A549 (cell line): ENCODE results near the gene PASD1. TPM values are rescaled to one million over a fixed set of nuclear protein-coding genes. Genes with fewer than 3 reads are reported as not detected.

ENCODE experiments used
- ATAC-seq, 2 experiments: fragments of 200-7000 bp in 1 of 2; fragments of >200 bp in 1 of 2; cut with Nextera tagmentation in 1 of 2; cut with Tn5 transposase in 1 of 2; 3 replicates each; pipeline versions ENCODE4 v1.8.0 to v1.9.1; 2018 to 2020; ENCODE audit warnings: mild to moderate bottlenecking in 1 of 2, moderate library complexity in 1 of 2
- CTCF ChIA-PET: fragments of 300-600 bp; sonication (Branson Sonifier 250); formaldehyde crosslinking; extraction: SDS; loops from one replicate; lab custom pipeline; 2021; ENCODE audit warnings: antibody characterized with exemption, inconsistent platforms; lab: Yijun Ruan, JAX
- POLR2A ChIA-PET: fragments of 350-600 bp; formaldehyde crosslinking; extraction: SDS; loops from one replicate; lab custom pipeline; 2021; ENCODE audit warnings: antibody characterized with exemption, inconsistent platforms; lab: Yijun Ruan, JAX
- DNase-seq, 2 experiments: peaks; one replicate each; pipeline versions ENCODE4 v3.0.0 to v3.0.0-alpha.2; 2011 to 2016; ENCODE audit warnings: low read depth in 1 of 2, low spot score in 1 of 2
- FAIRE-seq: peaks from 2 replicates; lab custom pipeline; 2011; peaks lifted over from hg19 to GRCh38; lab: Jason Lieb, UNC
- H3K27ac ChIP-seq, 2 experiments: fragments of >200 bp; sonication (Bioruptor Twin); formaldehyde crosslinking; 3 replicates each; pipeline ENCODE4 v1.5.1; 2016 to 2017
- H3K4me1 ChIP-seq: fragments of >200 bp; sonication (Bioruptor Twin); formaldehyde crosslinking; 3 replicates; pipeline ENCODE4 v1.6.1; 2016
- H3K4me2 ChIP-seq: fragments of >200 bp; sonication (Bioruptor Twin); formaldehyde crosslinking; 3 replicates; pipeline ENCODE4 v1.6.1; 2016
- H3K4me3 ChIP-seq: fragments of >200 bp; sonication (Bioruptor Twin); formaldehyde crosslinking; 3 replicates; pipeline ENCODE4 v1.5.1; 2016
- H3K9me3 ChIP-seq: fragments of >200 bp; sonication (Bioruptor Twin); formaldehyde crosslinking; 3 replicates; pipeline ENCODE4 v1.6.1; 2016
- BCL3 ChIP-seq: fragments of >200 bp; sonication (Bioruptor Twin); formaldehyde crosslinking; IDR thresholded peaks from 3 replicates; pipeline ENCODE4 v1.6.1; 2016
- CHD4 ChIP-seq: fragments of 200-600 bp; sonication (generic); IDR thresholded peaks from 2 replicates; pipeline ENCODE4 v1.6.1; 2016; ENCODE audit warnings: antibody characterized with exemption, mild to moderate bottlenecking, borderline replicate concordance
- CTCF ChIP-seq: fragments of >200 bp; sonication (Bioruptor Twin); formaldehyde crosslinking; IDR thresholded peaks from 3 replicates; pipeline ENCODE4 v1.5.1; 2016
- FOSB ChIP-seq: fragments of 250-450 bp; sonication (Bioruptor Pico); IDR thresholded peaks from 2 replicates; pipeline ENCODE4 v1.5.0; 2020; ENCODE audit warnings: mild to moderate bottlenecking, moderate library complexity
- FOXS1 ChIP-seq: fragments of 250-450 bp; sonication (Bioruptor Pico); IDR thresholded peaks from 2 replicates; pipeline ENCODE4 v1.5.0; 2020; ENCODE audit warnings: mild to moderate bottlenecking, moderate library complexity
- HDAC2 ChIP-seq: fragments of 200-600 bp; sonication (generic); IDR thresholded peaks from 2 replicates; pipeline ENCODE4 v1.6.1; 2016
- HES2 ChIP-seq: fragments of >200 bp; sonication (Bioruptor Twin); formaldehyde crosslinking; IDR thresholded peaks from 2 replicates; pipeline ENCODE4 v1.6.1; 2016
- JUNB ChIP-seq: fragments of >200 bp; sonication (Bioruptor Twin); formaldehyde crosslinking; IDR thresholded peaks from 2 replicates; pipeline ENCODE4 v1.6.1; 2016
- KDM1A ChIP-seq: fragments of 200-600 bp; sonication (generic); IDR thresholded peaks from 2 replicates; pipeline ENCODE4 v1.6.1; 2016; ENCODE audit warnings: low read depth, mild to moderate bottlenecking
- KDM5A ChIP-seq: fragments of 200-600 bp; sonication (generic); IDR thresholded peaks from 2 replicates; pipeline ENCODE4 v1.6.1; 2016; ENCODE audit warnings: antibody characterized with exemption, mild to moderate bottlenecking
- MAFK ChIP-seq: fragments of 450-650 bp; IDR thresholded peaks from 2 replicates; pipeline ENCODE4 v1.6.1; 2014; ENCODE audit not compliant: partially characterized antibody
- NFE2L2 ChIP-seq: fragments of 150-350 bp; conservative IDR thresholded peaks from 2 replicates; pipeline ENCODE4 v1.6.1; 2014; ENCODE audit warnings: low read length
- PHF8 ChIP-seq: fragments of 200-600 bp; sonication (generic); IDR thresholded peaks from 2 replicates; pipeline ENCODE4 v1.6.1; 2016; ENCODE audit warnings: low read depth, mild to moderate bottlenecking, antibody characterized with exemption, moderate library complexity, borderline replicate concordance
- RAD21 ChIP-seq, 2 experiments: fragments of >200 bp in 1 of 2; sonication (Bioruptor Twin) in 1 of 2; formaldehyde crosslinking in 1 of 2; IDR thresholded peaks in 1 of 2; conservative IDR thresholded peaks in 1 of 2; 2 replicates in 1 of 2; 3 replicates in 1 of 2; pipeline ENCODE4 v1.6.1; 2012 to 2018; ENCODE audit warnings: inconsistent platforms in 1 of 2
- RCOR1 ChIP-seq: fragments of 150-350 bp; IDR thresholded peaks from 2 replicates; pipeline ENCODE4 v1.6.1; 2014; ENCODE audit warnings: antibody characterized with exemption, low read length, low read depth
- RFX5 ChIP-seq: fragments of 450-650 bp; IDR thresholded peaks from 2 replicates; pipeline ENCODE4 v1.7.1; 2014; ENCODE audit warnings: antibody characterized with exemption, mild to moderate bottlenecking, moderate library complexity
- RNF2 ChIP-seq: fragments of 200-600 bp; sonication (generic); IDR thresholded peaks from 2 replicates; pipeline ENCODE4 v1.6.1; 2016; ENCODE audit warnings: low read depth, mild to moderate bottlenecking, antibody characterized with exemption, moderate library complexity, borderline replicate concordance
- SMC3 ChIP-seq: fragments of >200 bp; sonication (Bioruptor Twin); formaldehyde crosslinking; IDR thresholded peaks from 3 replicates; pipeline ENCODE4 v1.6.1; 2018; ENCODE audit warnings: inconsistent platforms
- TP53 ChIP-seq: fragments of 250-450 bp; sonication (Bioruptor Pico); IDR thresholded peaks from 2 replicates; pipeline ENCODE4 v1.5.0; 2021; ENCODE audit warnings: mild to moderate bottlenecking, moderate library complexity
- ZFP36 ChIP-seq: fragments of 450-650 bp; IDR thresholded peaks from 2 replicates; pipeline ENCODE4 v1.6.1; 2014; ENCODE audit warnings: borderline replicate concordance; ENCODE audit not compliant: partially characterized antibody
- WGBS: methylation state at CpG from one replicate; pipeline ENCODE4 v1.1.6; 2017; ENCODE audit errors: missing lambda C conversion rate; 5-methylcytosine and 5-hydroxymethylcytosine counted together
- polyA plus RNA-seq, 4 experiments: library from polyadenylated mRNA; depleted of rRNA in 3 of 4; stranded (reverse); fragments of >200 nt; fragmentation: RNase III in 1 of 4; extraction: RNeasy Plus Mini Kit Qiagen cat#74134 plus additional on column Dnase treatment in 1 of 4; gene quantifications; 2 replicates in 3 of 4; 3 replicates in 1 of 4; pipeline ENCODE4 v1.2.3, GENCODE V29; 2011 to 2017
- TF ChIP-seq, protein P1 (sequence below): IDR thresholded peaks from 2 replicates; pipeline ENCODE4 v1.6.1; 2012
- TF ChIP-seq, protein P2 (sequence below): fragments of 150-350 bp; IDR thresholded peaks from 2 replicates; pipeline ENCODE4 v1.6.1; 2014; ENCODE audit warnings: low read depth, mild to moderate bottlenecking, low read length

Gene PASD1
- polyA plus RNA-seq, 2 of the 4 experiments (the other 2 are of a cell fraction): not detected

- TF ChIP-seq PHF8 (no peak), RFX5 (no peak), BCL3 (no peak), MAFK (no peak), KDM1A (no peak), FOXS1 (CRISPR knock-in tag) (no peak), RAD21 (conservative IDR thresholded peaks at IDR 0.05 in 1 of 2, IDR thresholded peaks at IDR 0.05 in 1 of 2) (peak in 1 of 2 experiments; percentile 28; a peak in 1 of 5 replicates), HDAC2 (no peak), SMC3 (peak; percentile 20; the same call in 1 of the 3 replicates), TP53 (CRISPR knock-in tag) (no peak), CTCF (0 out of 3 replicates have a peak, but pooled peaks have one; percentile 13), JUNB (no peak), RNF2 (no peak), NFE2L2 (no peak), HES2 (no peak), KDM5A (no peak), RCOR1 (no peak), CHD4 (no peak)
- TF ChIP-seq, protein P1, sequence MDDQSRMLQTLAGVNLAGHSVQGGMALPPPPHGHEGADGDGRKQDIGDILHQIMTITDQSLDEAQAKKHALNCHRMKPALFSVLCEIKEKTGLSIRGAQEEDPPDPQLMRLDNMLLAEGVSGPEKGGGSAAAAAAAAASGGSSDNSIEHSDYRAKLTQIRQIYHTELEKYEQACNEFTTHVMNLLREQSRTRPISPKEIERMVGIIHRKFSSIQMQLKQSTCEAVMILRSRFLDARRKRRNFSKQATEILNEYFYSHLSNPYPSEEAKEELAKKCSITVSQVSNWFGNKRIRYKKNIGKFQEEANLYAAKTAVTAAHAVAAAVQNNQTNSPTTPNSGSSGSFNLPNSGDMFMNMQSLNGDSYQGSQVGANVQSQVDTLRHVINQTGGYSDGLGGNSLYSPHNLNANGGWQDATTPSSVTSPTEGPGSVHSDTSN: no peak
- Histone ChIP-seq H3K9me3 (no peaks in the 10 kb centered on the region), H3K4me2 (no peak overlapping the region), H3K27ac (no peak overlapping the region), H3K4me3 (no peak overlapping the region), H3K4me1 (no peaks in the 10 kb centered on the region)
- no peak for FAIRE-seq
- DNase-seq: peak; percentile 5 to 12
- POLR2A ChIA-PET: no interaction called here
- CTCF ChIA-PET: no interaction called here
- peak; percentile 50 to 89; a peak in 5 of 6 replicates for ATAC-seq
- WGBS: 71% methylated on average over 12 of the region's 24 CpGs
Observed at GRCh38 chrX:151722241-151722846, 158.9 kb downstream of the PASD1 start.

- ChIA-PET POLR2A (no interaction called here), CTCF (no interaction called here)
- TF ChIP-seq, protein P2, sequence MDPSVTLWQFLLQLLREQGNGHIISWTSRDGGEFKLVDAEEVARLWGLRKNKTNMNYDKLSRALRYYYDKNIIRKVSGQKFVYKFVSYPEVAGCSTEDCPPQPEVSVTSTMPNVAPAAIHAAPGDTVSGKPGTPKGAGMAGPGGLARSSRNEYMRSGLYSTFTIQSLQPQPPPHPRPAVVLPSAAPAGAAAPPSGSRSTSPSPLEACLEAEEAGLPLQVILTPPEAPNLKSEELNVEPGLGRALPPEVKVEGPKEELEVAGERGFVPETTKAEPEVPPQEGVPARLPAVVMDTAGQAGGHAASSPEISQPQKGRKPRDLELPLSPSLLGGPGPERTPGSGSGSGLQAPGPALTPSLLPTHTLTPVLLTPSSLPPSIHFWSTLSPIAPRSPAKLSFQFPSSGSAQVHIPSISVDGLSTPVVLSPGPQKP: no peak
- TF ChIP-seq ZFP36 (no peak), FOSB (CRISPR knock-in tag) (no peak), SMC3 (no peak)
Observed at GRCh38 chrX:151723156-151723760, 159.8 kb downstream of the PASD1 start.

More at GRCh38 chrX:151723156-151723760, 159.8 kb downstream of the PASD1 start:
- Histone ChIP-seq H3K4me3 (no peak overlapping the region), H3K4me1 (no peaks in the 10 kb centered on the region), H3K27ac (no peak overlapping the region), H3K4me2 (no peak overlapping the region), H3K9me3 (no peaks in the 10 kb centered on the region)
- ATAC-seq (no peak), DNase-seq (no peak), FAIRE-seq (no peak)
- 63% methylated on average over 3 of the region's 7 CpGs for WGBS
